Measurements from ENCODE around the gene CLDN10. TPM values are rescaled to one million over a fixed set of nuclear protein-coding genes. Genes with fewer than 3 reads are reported as not detected.

The CLDN10 gene
- total RNA-seq, 2 donors from 2014 or later, result 72.8 to 228 TPM

DNA sequence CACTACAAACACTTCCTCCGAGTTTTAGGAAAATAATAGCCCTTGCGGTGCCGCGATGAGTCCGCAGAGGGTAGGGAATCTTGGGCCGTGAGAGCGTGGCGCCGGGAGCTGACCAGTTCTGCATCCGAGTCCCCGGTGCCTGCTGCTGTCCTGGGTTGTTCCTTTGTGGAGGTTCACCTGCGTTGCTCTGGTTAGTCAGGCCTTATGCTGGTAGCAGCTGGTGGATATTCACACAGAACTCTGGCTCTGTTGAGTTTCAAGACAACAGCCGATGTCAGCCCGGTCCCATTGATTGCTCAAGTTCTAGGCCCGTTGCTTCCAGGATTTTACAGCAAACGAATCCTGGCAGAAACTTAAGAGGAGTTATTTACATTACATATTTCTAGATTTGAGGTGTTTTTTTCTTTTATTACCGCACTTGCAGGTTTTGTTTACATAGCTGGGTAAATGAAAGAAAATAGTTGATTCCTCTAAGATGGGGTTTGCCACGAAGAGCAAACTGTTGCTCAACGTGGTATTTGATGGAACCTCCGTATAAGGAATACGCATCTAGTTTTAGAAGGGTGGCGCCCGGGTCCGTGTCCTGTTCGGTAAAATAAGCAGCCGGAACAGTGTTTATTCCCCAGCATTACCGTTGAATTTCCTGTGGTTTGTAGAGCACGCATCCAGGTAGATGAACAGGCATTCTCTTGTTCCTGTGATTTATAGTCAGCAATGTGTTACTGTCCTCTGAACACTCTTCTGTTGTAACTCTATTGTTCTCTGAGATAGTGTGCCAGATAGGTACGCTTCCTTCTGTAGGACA, 1.3 kb downstream of the CLDN10 start:
- no peaks in the 10 kb centered on the region for H3K9me3 ChIP-seq
- ATAC-seq, result peak; percentile 63
- peak; percentile 73 to 83 (median 79) for DNase-seq
- peaks cover 49% of the 10 kb centered on the region for H3K4me1 ChIP-seq
- no peaks in the 10 kb centered on the region for H3K36me3 ChIP-seq (replicated peaks in 1 of 2; ENCODE audit: insufficient read depth in 1 of 2, low read depth in 2 of 2)
- peak overlapping the region; percentile 50 to 73 for H3K4me3 ChIP-seq
- intact Hi-C loops (cut with DNase I), result loop anchor here (10.0 kb wide), 1 partner anchor 59 kb away; no protein-coding TSS in a partner anchor
- WGBS, 2 donors, result 6 to 9% methylated on average over 29 of the region's 29 CpGs
- no peaks in the 10 kb centered on the region for H3K27me3 ChIP-seq
- TF ChIP-seq, protein P1, sequence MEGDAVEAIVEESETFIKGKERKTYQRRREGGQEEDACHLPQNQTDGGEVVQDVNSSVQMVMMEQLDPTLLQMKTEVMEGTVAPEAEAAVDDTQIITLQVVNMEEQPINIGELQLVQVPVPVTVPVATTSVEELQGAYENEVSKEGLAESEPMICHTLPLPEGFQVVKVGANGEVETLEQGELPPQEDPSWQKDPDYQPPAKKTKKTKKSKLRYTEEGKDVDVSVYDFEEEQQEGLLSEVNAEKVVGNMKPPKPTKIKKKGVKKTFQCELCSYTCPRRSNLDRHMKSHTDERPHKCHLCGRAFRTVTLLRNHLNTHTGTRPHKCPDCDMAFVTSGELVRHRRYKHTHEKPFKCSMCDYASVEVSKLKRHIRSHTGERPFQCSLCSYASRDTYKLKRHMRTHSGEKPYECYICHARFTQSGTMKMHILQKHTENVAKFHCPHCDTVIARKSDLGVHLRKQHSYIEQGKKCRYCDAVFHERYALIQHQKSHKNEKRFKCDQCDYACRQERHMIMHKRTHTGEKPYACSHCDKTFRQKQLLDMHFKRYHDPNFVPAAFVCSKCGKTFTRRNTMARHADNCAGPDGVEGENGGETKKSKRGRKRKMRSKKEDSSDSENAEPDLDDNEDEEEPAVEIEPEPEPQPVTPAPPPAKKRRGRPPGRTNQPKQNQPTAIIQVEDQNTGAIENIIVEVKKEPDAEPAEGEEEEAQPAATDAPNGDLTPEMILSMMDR (IDR thresholded peaks at IDR 0.05), result peak in 1 of 7 experiments; percentile 11
- peak; percentile 74 to 93 (median 91) for TF ChIP-seq POLR2A (IDR thresholded peaks at IDR 0.05)
- H3K27ac ChIP-seq, result peak overlapping the region; percentile 91 to 94 (median 93)

DNA sequence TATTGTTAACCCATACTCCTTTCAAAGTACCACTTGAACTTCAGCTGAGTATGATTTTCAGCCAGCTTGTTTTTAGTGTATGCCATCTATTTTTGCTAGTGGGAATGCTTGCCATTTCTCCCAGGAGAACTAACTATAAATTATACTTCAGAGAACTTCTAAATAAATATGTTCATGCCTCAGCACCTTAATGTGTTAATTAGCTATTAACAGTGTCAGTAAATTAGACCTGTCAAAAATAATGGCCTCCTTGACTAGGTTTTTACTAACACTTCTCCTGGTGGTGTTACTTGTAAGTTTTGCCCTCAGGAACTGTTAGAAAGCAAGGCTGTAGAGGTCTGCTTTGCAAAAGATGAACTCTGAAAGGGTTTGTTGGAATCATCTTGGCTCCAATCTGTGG, 4.5 kb downstream of the CLDN10 start:
- no peaks in the 10 kb centered on the region for H3K9me3 ChIP-seq
- no peak for TF ChIP-seq POLR2A (IDR thresholded peaks at IDR 0.05)
- TF ChIP-seq, protein P1 (IDR thresholded peaks at IDR 0.05), result no peak
- peak overlapping the region in 3 of 4 donors; percentile 9 to 94 (median 53) for H3K27ac ChIP-seq
- H3K36me3 ChIP-seq (replicated peaks in 1 of 2; ENCODE audit: insufficient read depth in 1 of 2, low read depth in 2 of 2), result no peaks in the 10 kb centered on the region
- ATAC-seq (no peak), DNase-seq (no peak)
- no peaks in the 10 kb centered on the region for H3K27me3 ChIP-seq
- H3K4me3 ChIP-seq, result no peak overlapping the region
- intact Hi-C loops (cut with DNase I), result loop anchor here (10.0 kb wide), 1 partner anchor 62 kb away; no protein-coding TSS in a partner anchor
- peaks cover 55% of the 10 kb centered on the region for H3K4me1 ChIP-seq

DNA sequence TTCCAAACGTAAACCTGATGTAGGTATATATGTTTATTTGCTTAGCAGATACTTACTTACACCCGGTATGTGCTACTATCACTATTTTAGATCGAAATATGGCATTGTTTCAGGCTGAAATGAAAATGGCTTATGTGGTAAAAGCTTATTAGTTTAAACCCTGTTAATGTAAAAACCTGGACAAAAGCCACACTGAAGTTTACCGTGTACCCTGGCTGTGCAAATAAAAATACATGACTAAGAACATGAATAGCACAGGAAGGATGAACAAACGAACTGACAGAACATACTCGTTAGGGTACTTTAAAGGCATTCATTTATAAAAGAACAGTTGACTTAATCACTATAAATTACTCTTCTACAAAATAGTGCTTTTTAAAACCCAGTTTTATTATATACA, 6.6 kb downstream of the CLDN10 start:
- DNase-seq (no peak), ATAC-seq (no peak)
- TF ChIP-seq, protein P1 (IDR thresholded peaks at IDR 0.05), result no peak
- no peak for TF ChIP-seq POLR2A (IDR thresholded peaks at IDR 0.05)
- intact Hi-C loops (cut with DNase I), result loop anchor here (10.0 kb wide), 1 partner anchor 64 kb away; no protein-coding TSS in a partner anchor
- Histone ChIP-seq H3K9me3 (no peaks in the 10 kb centered on the region), H3K27me3 (no peaks in the 10 kb centered on the region), H3K36me3 (replicated peaks in 1 of 2; ENCODE audit: insufficient read depth in 1 of 2, low read depth in 2 of 2) (no peaks in the 10 kb centered on the region), H3K4me1 (peaks cover 62% of the 10 kb centered on the region), H3K4me3 (no peak overlapping the region), H3K27ac (peak overlapping the region in 3 of 4 donors; percentile 21 to 94 (median 24))
- WGBS, 2 donors, result 11 to 21% methylated on average over 6 of the region's 6 CpGs

DNA sequence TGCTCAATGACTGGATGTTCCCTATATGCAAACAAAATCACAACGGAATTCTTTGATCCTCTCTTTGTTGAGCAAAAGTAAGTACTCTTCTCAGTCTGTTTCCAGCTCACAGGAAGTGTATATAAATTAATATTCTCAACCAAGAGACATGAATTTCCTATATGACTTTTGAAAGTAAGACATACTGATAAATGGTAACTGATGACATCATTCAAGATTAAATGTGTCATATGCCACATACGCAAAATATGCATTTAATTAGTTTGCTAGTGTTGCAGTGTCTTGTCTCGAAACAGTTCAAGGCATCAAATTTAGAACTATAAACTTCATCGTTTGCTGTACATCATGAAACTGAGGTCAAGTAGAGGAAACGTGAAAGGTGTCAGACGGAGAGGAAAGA, 7.9 kb downstream of the CLDN10 start:
- Histone ChIP-seq H3K36me3 (replicated peaks in 1 of 2; ENCODE audit: insufficient read depth in 1 of 2, low read depth in 2 of 2) (no peaks in the 10 kb centered on the region), H3K9me3 (no peaks in the 10 kb centered on the region), H3K27me3 (no peaks in the 10 kb centered on the region), H3K4me1 (peaks cover 64% of the 10 kb centered on the region), H3K4me3 (no peak overlapping the region), H3K27ac (no peak overlapping the region)
- 73 to 79% methylated on average over 6 of the region's 6 CpGs for WGBS, 2 donors
- no peak for TF ChIP-seq POLR2A (IDR thresholded peaks at IDR 0.05)
- TF ChIP-seq, protein P1 (IDR thresholded peaks at IDR 0.05), result no peak
- ATAC-seq (no peak), DNase-seq (no peak)
- intact Hi-C loops (cut with DNase I), result no loop called here
